Psoas muscle (tissue), 8 donors: Measurements from ENCODE around the gene NKAIN1. TPM values are rescaled to one million over a fixed set of nuclear protein-coding genes. Genes with fewer than 3 reads are reported as not detected.

ENCODE experiments used
- ATAC-seq, 4 donors: fragments of 200-7000 bp; cut with Tn5 transposase; one replicate each; pipeline ENCODE4 v1.9.1; 2020; ENCODE audit warnings: moderate library complexity in 3 of 4, mild to moderate bottlenecking in 2 of 4
- DNase-seq, 2 donors: peaks; one replicate each; pipeline ENCODE4 v3.0.0-alpha.2; 2020
- H3K27ac ChIP-seq: fragments of 200-600 bp; one replicate; pipeline ENCODE4 v1.8.0; 2022
- H3K27me3 ChIP-seq, 3 donors: fragments of 200-600 bp in 1 of 3; one replicate each; pipeline versions ENCODE4 v1.6.1 to v1.8.0; 2013 to 2022; ENCODE audit warnings: low read length in 2 of 3, mild to moderate bottlenecking in 2 of 3, moderate library complexity in 1 of 3; ENCODE audit not compliant: insufficient read depth in 3 of 3
- H3K36me3 ChIP-seq, 2 donors: fragments of 200-600 bp in 1 of 2; one replicate each; pipeline versions ENCODE4 v1.6.1 to v1.8.0; 2013 to 2022; ENCODE audit warnings: low read depth in 1 of 2, mild to moderate bottlenecking in 1 of 2, moderate library complexity in 1 of 2; ENCODE audit not compliant: insufficient read depth in 1 of 2
- H3K4me1 ChIP-seq: fragments of 200-600 bp; one replicate; pipeline ENCODE4 v1.8.0; 2022
- H3K4me3 ChIP-seq: fragments of 200-600 bp; one replicate; pipeline ENCODE4 v1.8.0; 2022; ENCODE audit warnings: mild to moderate bottlenecking
- H3K9me3 ChIP-seq: fragments of 200-600 bp; one replicate; pipeline ENCODE4 v1.8.0; 2022
- CTCF ChIP-seq: fragments of 200-600 bp; IDR thresholded peaks from one replicate; pipeline ENCODE4 v1.8.0; 2022; ENCODE audit warnings: antibody characterized with exemption
- WGBS, 3 donors: extraction: QIAGEN DNeasy Blood & Tissue Kit; methylation state at CpG; one replicate each; pipeline versions ENCODE4 v1.1.6 to v1.1.7; 2013; 5-methylcytosine and 5-hydroxymethylcytosine counted together
- intact Hi-C, 2 donors: fragments of 100-400 bp; cut with DNase I; formaldehyde crosslinking; loops; one replicate each; pipeline versions ENCODE4 v1.11.0 to v1.14.2; 2022
- polyA plus RNA-seq, 3 donors: library from polyadenylated mRNA; stranded (reverse); fragments of 200-250 nt; gene quantifications; one replicate each; pipeline ENCODE4 v1.2.3, GENCODE V29; 2013
- total RNA-seq, 4 donors: library from RNA; stranded (reverse); fragmentation: NEBNext Ultra II Directional in 2 of 4; extraction: Animal tissue kit (Norgen Biotek cat#: 25700) in 2 of 4; gene quantifications; one replicate each; pipeline versions ENCODE4 v1.2.1 to v1.2.4, GENCODE V29; 2021 to 2023
- donor health status: healthy with polysubstance abuse.
- donor health status: DM: no; HTN: no; CAD: no; lungs with moderate emphysema.
- donor health status: Bipolar disorder and iron deficiency.
- donor health status: healthy.
- donor health status: DM: yes; HTN: yes; CAD: no.
- donor health status: DM: no; HTN: no; CAD: no.
- donor health status: DM: no; HTN: no; CAD: no.
- donor health status: DM: yes; HTN: yes; CAD: no.

The NKAIN1 gene
- total and polyA plus RNA-seq, 7 donors, result 3.3 to 11.9 (median 5.3) TPM

GRCh38 chr1:31191281-31191680 is 48.4 kb downstream of the NKAIN1 start:
- intact Hi-C loops, result no loop called here
- TF ChIP-seq CTCF, result no peak
- no peaks in the 10 kb centered on the region for H3K36me3 ChIP-seq
- DNase-seq, result no peak
- H3K4me1 ChIP-seq, result no peaks in the 10 kb centered on the region
- 74 to 80% (median 75%) methylated on average over 1 of the region's 1 CpG for WGBS, 3 donors
- no peak overlapping the region for H3K4me3 ChIP-seq
- H3K27me3 ChIP-seq, result no peaks in the 10 kb centered on the region
- H3K9me3 ChIP-seq, result no peaks in the 10 kb centered on the region
- no peak overlapping the region for H3K27ac ChIP-seq
- no peak for ATAC-seq

GRCh38 chr1:31189696-31190674 is 49.7 kb downstream of the NKAIN1 start:
- H3K27ac ChIP-seq, result no peak overlapping the region
- no peaks in the 10 kb centered on the region for H3K36me3 ChIP-seq
- no peaks in the 10 kb centered on the region for H3K4me1 ChIP-seq
- WGBS, 3 donors, result 75 to 81% (median 76%) methylated on average over 4 of the region's 4 CpGs
- no peak for TF ChIP-seq CTCF
- no peak overlapping the region for H3K4me3 ChIP-seq
- ATAC-seq (no peak), DNase-seq (no peak)
- no peaks in the 10 kb centered on the region for H3K9me3 ChIP-seq
- no peaks in the 10 kb centered on the region for H3K27me3 ChIP-seq
- intact Hi-C loops, result no loop called here

GRCh38 chr1:31183927-31184554 is 55.6 kb downstream of the NKAIN1 start:
- intact Hi-C loops, result loop anchor here (1.0 to 5.0 kb wide), 4 partner anchors 73 to 364 kb away; no protein-coding TSS in a partner anchor
- 41 to 52% (median 44%) methylated on average over 6 of the region's 6 CpGs for WGBS, 3 donors
- H3K27me3 ChIP-seq, result no peaks in the 10 kb centered on the region
- peak; percentile 81 for TF ChIP-seq CTCF
- H3K36me3 ChIP-seq, result no peaks in the 10 kb centered on the region
- H3K27ac ChIP-seq, result no peak overlapping the region
- no peak overlapping the region for H3K4me3 ChIP-seq
- no peak for ATAC-seq
- no peak for DNase-seq
- peaks cover 12% of the 10 kb centered on the region for H3K4me1 ChIP-seq
- no peaks in the 10 kb centered on the region for H3K9me3 ChIP-seq

GRCh38 chr1:31183126-31183525 is 56.6 kb downstream of the NKAIN1 start:
- Histone ChIP-seq H3K36me3 (no peaks in the 10 kb centered on the region), H3K4me1 (peaks cover 12% of the 10 kb centered on the region), H3K27me3 (no peaks in the 10 kb centered on the region), H3K4me3 (no peak overlapping the region), H3K9me3 (no peaks in the 10 kb centered on the region), H3K27ac (peak overlapping the region; percentile 52)
- DNase-seq (no peak), ATAC-seq (no peak)
- intact Hi-C loops, result loop anchor here (5.0 kb wide), 2 partner anchors 74 to 239 kb away; no protein-coding TSS in a partner anchor
- 81 to 85% (median 82%) methylated on average over 6 of the region's 6 CpGs for WGBS, 3 donors
- TF ChIP-seq CTCF, result no peak
